Activated naive CD4-positive, alpha-beta T cell (primary cell): ENCODE results near the gene DDX39A.
"Not testable (repeated sequence)": the region's sequence is repeated elsewhere in the genome, so short reads cannot be mapped to it uniquely, and the experiment has no call there.

Experiments used
- DNase-seq, 4 experiments: peaks; one replicate each; lab custom pipeline; 2025; lab: John Stamatoyannopoulos, UW

The DDX39A gene

GRCh38 chr19:14419106-14419813 lies at the start of gene DDX39A:
TSS of gene DDX39A (minus strand) at chr19:14419341. CDS start at chr19:14413220, 6,121 bp downstream.
- DNase-seq = peak; percentile 83 to 93 (median 89)

- no peak for DNase-seq
These were observed 48.7 kb upstream of the DDX39A start for GRCh38 chr19:14467816-14468215.

GRCh38 chr19:14467391-14467790 lies 48.2 kb upstream of the DDX39A start:
- DNase-seq = no peak

- no peak for DNase-seq
These were observed 44.6 kb upstream of the DDX39A start for GRCh38 chr19:14463747-14464146.

GRCh38 chr19:14462401-14462800 lies 43.3 kb upstream of the DDX39A start:
- DNase-seq = not testable (repeated sequence)

GRCh38 chr19:14460935-14461334 lies 41.8 kb upstream of the DDX39A start:
- no peak for DNase-seq

- DNase-seq = no peak
These were observed 40.6 kb upstream of the DDX39A start for GRCh38 chr19:14459703-14460102.

- DNase-seq = not testable (repeated sequence)
These were observed 33.2 kb upstream of the DDX39A start for GRCh38 chr19:14452303-14452702.

GRCh38 chr19:14450876-14451275 lies 31.7 kb upstream of the DDX39A start:
- no peak for DNase-seq

- peak in 2 of 4 experiments; percentile 17 to 32 for DNase-seq
These were observed 31.2 kb upstream of the DDX39A start for GRCh38 chr19:14450168-14450874.

- DNase-seq = no peak
These were observed 30.2 kb upstream of the DDX39A start for GRCh38 chr19:14449321-14449720.

GRCh38 chr19:14446336-14447036 lies 27.3 kb upstream of the DDX39A start:
- DNase-seq = no peak

- DNase-seq = no peak
These were observed 24.6 kb upstream of the DDX39A start for GRCh38 chr19:14443632-14444216.

- no peak for DNase-seq
These were observed 23.9 kb upstream of the DDX39A start for GRCh38 chr19:14442891-14443631.

GRCh38 chr19:14441041-14441938 lies 22.1 kb upstream of the DDX39A start:
- no peak for DNase-seq

GRCh38 chr19:14440049-14440448 lies 20.9 kb upstream of the DDX39A start:
- peak; percentile 39 to 71 (median 52) for DNase-seq

GRCh38 chr19:14439014-14439413 lies 19.9 kb upstream of the DDX39A start:
- DNase-seq = no peak

- DNase-seq = no peak
These were observed 18.5 kb upstream of the DDX39A start for GRCh38 chr19:14437578-14438140.

- no peak for DNase-seq
These were observed 16.3 kb upstream of the DDX39A start for GRCh38 chr19:14435320-14436050.
